Lower leg skin (tissue), 3 donors: Measurements from ENCODE around the gene ATP1A4.

Experiments used
- POLR2A ChIP-seq, 2 donors: fragments of 450-650 bp; IDR thresholded peaks; one replicate each; pipeline ENCODE4 v1.6.1; 2016 to 2017; ENCODE audit warnings: antibody characterized with exemption in 2 of 2, mild to moderate bottlenecking in 1 of 2, moderate library complexity in 1 of 2
- TF ChIP-seq, protein P1 (sequence below), 3 donors: fragments of 450-650 bp; IDR thresholded peaks; one replicate each; pipeline ENCODE4 v1.5.1; 2016; ENCODE audit warnings: antibody characterized with exemption in 3 of 3, mild to moderate bottlenecking in 3 of 3, moderate library complexity in 2 of 3

DNA sequence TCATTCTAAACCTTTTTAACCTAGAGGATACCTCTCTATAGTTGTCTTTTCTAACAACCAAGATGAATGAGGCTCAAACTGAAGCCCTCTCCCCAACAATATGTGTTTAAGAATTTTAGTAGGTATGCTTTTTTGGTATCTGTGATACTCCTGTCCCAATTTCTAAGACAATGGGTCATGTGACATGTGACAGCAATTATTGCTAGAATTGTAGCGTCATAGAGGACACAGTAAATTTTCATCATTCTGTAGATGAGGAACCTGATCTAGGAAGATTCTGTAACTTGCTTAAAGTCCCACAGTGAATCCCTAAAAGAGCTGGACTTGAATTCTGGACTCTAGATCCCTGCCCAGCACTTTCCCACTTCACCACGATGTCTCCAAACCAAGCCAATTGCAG lies 27.3 kb downstream of the ATP1A4 start:
- TF ChIP-seq, protein P1, sequence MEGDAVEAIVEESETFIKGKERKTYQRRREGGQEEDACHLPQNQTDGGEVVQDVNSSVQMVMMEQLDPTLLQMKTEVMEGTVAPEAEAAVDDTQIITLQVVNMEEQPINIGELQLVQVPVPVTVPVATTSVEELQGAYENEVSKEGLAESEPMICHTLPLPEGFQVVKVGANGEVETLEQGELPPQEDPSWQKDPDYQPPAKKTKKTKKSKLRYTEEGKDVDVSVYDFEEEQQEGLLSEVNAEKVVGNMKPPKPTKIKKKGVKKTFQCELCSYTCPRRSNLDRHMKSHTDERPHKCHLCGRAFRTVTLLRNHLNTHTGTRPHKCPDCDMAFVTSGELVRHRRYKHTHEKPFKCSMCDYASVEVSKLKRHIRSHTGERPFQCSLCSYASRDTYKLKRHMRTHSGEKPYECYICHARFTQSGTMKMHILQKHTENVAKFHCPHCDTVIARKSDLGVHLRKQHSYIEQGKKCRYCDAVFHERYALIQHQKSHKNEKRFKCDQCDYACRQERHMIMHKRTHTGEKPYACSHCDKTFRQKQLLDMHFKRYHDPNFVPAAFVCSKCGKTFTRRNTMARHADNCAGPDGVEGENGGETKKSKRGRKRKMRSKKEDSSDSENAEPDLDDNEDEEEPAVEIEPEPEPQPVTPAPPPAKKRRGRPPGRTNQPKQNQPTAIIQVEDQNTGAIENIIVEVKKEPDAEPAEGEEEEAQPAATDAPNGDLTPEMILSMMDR (IDR thresholded peaks at IDR 0.05): no peak
- TF ChIP-seq POLR2A (IDR thresholded peaks at IDR 0.05): no peak
